Effector CD8-positive, alpha-beta T cell (primary cell): Measurements from ENCODE around the gene CNIH4.
A peak's percentile ranks its signal among the peaks of the same experiment; 100 is the strongest.
"Not testable (repeated sequence)": the region's sequence is repeated elsewhere in the genome, so short reads cannot be mapped to it uniquely, and the experiment has no call there.

Experiments used
- DNase-seq: peaks from one replicate; lab custom pipeline; 2025; lab: John Stamatoyannopoulos, UW
- total RNA-seq, 4 experiments: gene quantifications; one replicate each; lab custom pipeline; 2026; lab: John Stamatoyannopoulos, UW

CNIH4 gene
- 26.1 to 37.5 (median 33.3) reads per million in 4 experiments for total RNA-seq

- peak; percentile 88 for DNase-seq
Measured at GRCh38 chr1:224356685-224357625, at the start of gene CNIH4. Gene CNIH4, plus strand, starts transcription at chr1:224356879. Its CDS starts 46 bp downstream, at chr1:224356925.

GRCh38 chr1:224308064-224308463, 48.6 kb upstream of the CNIH4 start:
- no peak for DNase-seq

GRCh38 chr1:224311503-224311902, 45.2 kb upstream of the CNIH4 start:
- DNase-seq, result not testable (repeated sequence)

- no peak for DNase-seq
Measured at GRCh38 chr1:224312025-224312424, 44.7 kb upstream of the CNIH4 start.

GRCh38 chr1:224317383-224318045, 39.2 kb upstream of the CNIH4 start:
- DNase-seq, result no peak

GRCh38 chr1:224321706-224322105, 35.0 kb upstream of the CNIH4 start:
- DNase-seq, result no peak

- DNase-seq, result no peak
Measured at GRCh38 chr1:224325959-224326358, 30.7 kb upstream of the CNIH4 start.

GRCh38 chr1:224328644-224329043, 28.0 kb upstream of the CNIH4 start:
- DNase-seq, result no peak

GRCh38 chr1:224329484-224329841, 27.2 kb upstream of the CNIH4 start:
- no peak for DNase-seq

GRCh38 chr1:224329842-224330753, 26.6 kb upstream of the CNIH4 start, which contains the start of gene NVL:
Gene NVL, minus strand, starts transcription at chr1:224330172. Its CDS starts 45 bp downstream, at chr1:224330127.
- peak; percentile 64 for DNase-seq

GRCh38 chr1:224331326-224331725, 25.4 kb upstream of the CNIH4 start:
- DNase-seq, result no peak

- DNase-seq, result no peak
Measured at GRCh38 chr1:224331824-224332223, 24.9 kb upstream of the CNIH4 start.

- no peak for DNase-seq
Measured at GRCh38 chr1:224333309-224333926, 23.3 kb upstream of the CNIH4 start.

- DNase-seq, result no peak
Measured at GRCh38 chr1:224333939-224334786, 22.5 kb upstream of the CNIH4 start.

GRCh38 chr1:224338150-224338838, 18.4 kb upstream of the CNIH4 start:
- no peak for DNase-seq

GRCh38 chr1:224339442-224340033, 17.1 kb upstream of the CNIH4 start:
- DNase-seq, result no peak

- not testable (repeated sequence) for DNase-seq
Measured at GRCh38 chr1:224340453-224341384, 16.0 kb upstream of the CNIH4 start.

GRCh38 chr1:224343679-224344078, 13.0 kb upstream of the CNIH4 start:
- DNase-seq, result no peak
